Fibroblast of lung (primary cell): ENCODE data around the gene HOXC10. TPM values are rescaled to one million over a fixed set of nuclear protein-coding genes. Genes with fewer than 3 reads are reported as not detected.

Experiments
- DNase-seq, 2 donors: peaks; one replicate each; pipeline versions ENCODE4 v3.0.0 to v3.0.0-alpha.2; 2010; ENCODE audit warnings: low read depth in 2 of 2
- H2AFZ ChIP-seq: 2 replicates; pipeline ENCODE4 v1.5.1; 2012; ENCODE audit warnings: low read length, control low read depth, inconsistent platforms
- H3K27ac ChIP-seq: 2 replicates; pipeline ENCODE4 v1.5.1; 2011; ENCODE audit warnings: low read length, control low read depth; ENCODE audit not compliant: insufficient read depth
- H3K27me3 ChIP-seq: 2 replicates; pipeline ENCODE4 v1.5.1; 2011; ENCODE audit warnings: mild to moderate bottlenecking, low read length; ENCODE audit not compliant: control insufficient read depth, insufficient read depth
- H3K36me3 ChIP-seq: 2 replicates; pipeline ENCODE4 v1.5.1; 2011; ENCODE audit warnings: low read length; ENCODE audit not compliant: control insufficient read depth, insufficient read depth
- H3K4me1 ChIP-seq: 2 replicates; pipeline ENCODE4 v1.5.1; 2011; ENCODE audit warnings: low read length; ENCODE audit not compliant: control insufficient read depth, insufficient read depth; ENCODE audit errors: extremely low read depth
- H3K4me2 ChIP-seq: 2 replicates; pipeline ENCODE4 v1.5.1; 2011; ENCODE audit warnings: low read length, control low read depth; ENCODE audit not compliant: insufficient read depth; ENCODE audit errors: extremely low read depth
- H3K4me3 ChIP-seq, 4 experiments: fragments of 200-600 bp in 1 of 4; sonication (generic) in 1 of 4; replicated peaks in 1 of 4; 2 replicates each; pipeline ENCODE4 v1.5.1; 2011 to 2016; ENCODE audit warnings: low read length in 4 of 4, low read depth in 3 of 4, mild to moderate bottlenecking in 3 of 4, control low read depth in 2 of 4, inconsistent platforms in 1 of 4, mixed read lengths in 1 of 4; ENCODE audit not compliant: insufficient read depth in 1 of 4; ENCODE audit errors: control extremely low read depth in 1 of 4
- H3K79me2 ChIP-seq: 2 replicates; pipeline ENCODE4 v1.5.1; 2012; ENCODE audit warnings: mild to moderate bottlenecking, low read length, inconsistent platforms; ENCODE audit not compliant: control insufficient read depth, insufficient read depth
- H3K9ac ChIP-seq: 2 replicates; pipeline ENCODE4 v1.5.1; 2011; ENCODE audit warnings: mild to moderate bottlenecking, low read length, control low read depth; ENCODE audit not compliant: insufficient read depth
- H3K9me3 ChIP-seq: 2 replicates; pipeline ENCODE4 v1.5.1; 2012; ENCODE audit warnings: low read depth, low read length; ENCODE audit not compliant: control insufficient read depth, insufficient read depth
- H4K20me1 ChIP-seq: 2 replicates; pipeline ENCODE4 v1.5.1; 2011; ENCODE audit warnings: low read length; ENCODE audit not compliant: control insufficient read depth, insufficient read depth; ENCODE audit errors: extremely low read depth
- CTCF ChIP-seq, 2 donors: IDR thresholded peaks in 1 of 2; conservative IDR thresholded peaks in 1 of 2; 1 replicate in 1 of 2; 2 replicates in 1 of 2; pipeline ENCODE4 v1.5.1; 2011 to 2012; ENCODE audit warnings: low read length in 2 of 2, control low read depth in 1 of 2, inconsistent platforms in 1 of 2, low read depth in 1 of 2, mild to moderate bottlenecking in 1 of 2
- EZH2 ChIP-seq: IDR thresholded peaks from 2 replicates; pipeline ENCODE4 v1.5.1; 2012; ENCODE audit warnings: low read length, control low read depth, mild to moderate bottlenecking; ENCODE audit errors: missing control alignments
- polyA plus RNA-seq, 2 donors: library from polyadenylated mRNA; depleted of rRNA in 1 of 2; stranded (reverse) in 1 of 2; unstranded in 1 of 2; fragments of >200 nt; gene quantifications; 2 replicates each; pipeline ENCODE4 v1.2.1, GENCODE V29; 2011 to 2012; ENCODE audit warnings: missing spikeins in 1 of 2
- total RNA-seq: library from RNA; depleted of rRNA; stranded (reverse); fragments of >200 nt; gene quantifications from 2 replicates; pipeline ENCODE4 v1.2.1, GENCODE V29; 2014

Gene HOXC10
- total and polyA plus RNA-seq, 2 donors (not counting 1 experiment from before 2014, with no cell fraction given) = 0.06 TPM; not detected in 1

GRCh38 chr12:54028314-54029201, 43.6 kb downstream of the HOXC10 start, which contains the start of gene HOXC6:
Gene HOXC6 (plus strand): TSS chr12:54028440. CDS start chr12:54028522, 82 bp downstream.
- H3K9ac ChIP-seq = peak within 1 kb of the TSS; percentile 16
- peak in 1 of 2 donors; percentile 24 for DNase-seq
- H3K27ac ChIP-seq = peak within 1 kb of the TSS; percentile 16
- no peaks in the 10 kb centered on the region for H3K36me3 ChIP-seq
- H3K4me1 ChIP-seq = peaks cover 2% of the 10 kb centered on the region
- no peaks in the 10 kb centered on the region for H3K79me2 ChIP-seq
- TF ChIP-seq EZH2 (peak; percentile 44), CTCF (conservative IDR thresholded peaks at IDR 0.05 in 1 of 2, IDR thresholded peaks at IDR 0.05 in 1 of 2; ENCODE audit: low read depth in 1 of 2, low read length in 2 of 2) (no peak)
- no peaks in the 10 kb centered on the region for H3K9me3 ChIP-seq
- no peaks in the 10 kb centered on the region for H4K20me1 ChIP-seq
- peak within 1 kb of the TSS; percentile 34 to 51 (median 42) for H3K4me3 ChIP-seq
- H3K4me2 ChIP-seq = peak within 1 kb of the TSS; percentile 66
- H3K27me3 ChIP-seq = peaks cover 53% of the 10 kb centered on the region
- H2AFZ ChIP-seq = peak within 1 kb of the TSS; percentile 31

- Histone ChIP-seq H3K27me3 (peaks cover 48% of the 10 kb centered on the region), H3K4me3 (peak overlapping the region in 3 of 4 experiments; percentile 14 to 27 (median 20)), H3K4me2 (no peak overlapping the region), H3K79me2 (no peaks in the 10 kb centered on the region), H3K9ac (no peak overlapping the region), H2AFZ (no peak overlapping the region), H3K36me3 (no peaks in the 10 kb centered on the region), H3K4me1 (peaks cover 2% of the 10 kb centered on the region), H3K27ac (no peak overlapping the region), H3K9me3 (no peaks in the 10 kb centered on the region), H4K20me1 (no peaks in the 10 kb centered on the region)
- no peak for DNase-seq
- TF ChIP-seq EZH2 (peak; percentile 26), CTCF (conservative IDR thresholded peaks at IDR 0.05 in 1 of 2, IDR thresholded peaks at IDR 0.05 in 1 of 2; ENCODE audit: low read depth in 1 of 2, low read length in 2 of 2) (no peak)
These were observed 44.8 kb downstream of the HOXC10 start for GRCh38 chr12:54029529-54030441.

DNA sequence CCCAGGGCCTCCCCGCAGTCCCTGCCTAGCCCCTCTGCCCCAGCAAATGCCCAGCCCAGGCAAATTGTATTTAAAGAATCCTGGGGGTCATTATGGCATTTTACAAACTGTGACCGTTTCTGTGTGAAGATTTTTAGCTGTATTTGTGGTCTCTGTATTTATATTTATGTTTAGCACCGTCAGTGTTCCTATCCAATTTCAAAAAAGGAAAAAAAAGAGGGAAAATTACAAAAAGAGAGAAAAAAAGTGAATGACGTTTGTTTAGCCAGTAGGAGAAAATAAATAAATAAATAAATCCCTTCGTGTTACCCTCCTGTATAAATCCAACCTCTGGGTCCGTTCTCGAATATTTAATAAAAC, 45.5 kb downstream of the HOXC10 start:
- Histone ChIP-seq H3K27ac (no peak overlapping the region), H4K20me1 (no peaks in the 10 kb centered on the region), H2AFZ (no peak overlapping the region), H3K4me2 (no peak overlapping the region), H3K9me3 (no peaks in the 10 kb centered on the region), H3K36me3 (no peaks in the 10 kb centered on the region), H3K9ac (no peak overlapping the region), H3K4me3 (no peak overlapping the region), H3K4me1 (peaks cover 2% of the 10 kb centered on the region), H3K27me3 (peaks cover 51% of the 10 kb centered on the region), H3K79me2 (no peaks in the 10 kb centered on the region)
- no peak for TF ChIP-seq CTCF (conservative IDR thresholded peaks at IDR 0.05 in 1 of 2, IDR thresholded peaks at IDR 0.05 in 1 of 2; ENCODE audit: low read depth in 1 of 2, low read length in 2 of 2)
- no peak for TF ChIP-seq EZH2
- DNase-seq = no peak
